ENCODE measurements around the gene RFNG. TPM values are rescaled to one million over a fixed set of nuclear protein-coding genes. Genes with fewer than 3 reads are reported as not detected.

RFNG gene
- total and polyA plus RNA-seq, 7 donors, result 27.1 to 40.7 (median 31.2) TPM

DNA sequence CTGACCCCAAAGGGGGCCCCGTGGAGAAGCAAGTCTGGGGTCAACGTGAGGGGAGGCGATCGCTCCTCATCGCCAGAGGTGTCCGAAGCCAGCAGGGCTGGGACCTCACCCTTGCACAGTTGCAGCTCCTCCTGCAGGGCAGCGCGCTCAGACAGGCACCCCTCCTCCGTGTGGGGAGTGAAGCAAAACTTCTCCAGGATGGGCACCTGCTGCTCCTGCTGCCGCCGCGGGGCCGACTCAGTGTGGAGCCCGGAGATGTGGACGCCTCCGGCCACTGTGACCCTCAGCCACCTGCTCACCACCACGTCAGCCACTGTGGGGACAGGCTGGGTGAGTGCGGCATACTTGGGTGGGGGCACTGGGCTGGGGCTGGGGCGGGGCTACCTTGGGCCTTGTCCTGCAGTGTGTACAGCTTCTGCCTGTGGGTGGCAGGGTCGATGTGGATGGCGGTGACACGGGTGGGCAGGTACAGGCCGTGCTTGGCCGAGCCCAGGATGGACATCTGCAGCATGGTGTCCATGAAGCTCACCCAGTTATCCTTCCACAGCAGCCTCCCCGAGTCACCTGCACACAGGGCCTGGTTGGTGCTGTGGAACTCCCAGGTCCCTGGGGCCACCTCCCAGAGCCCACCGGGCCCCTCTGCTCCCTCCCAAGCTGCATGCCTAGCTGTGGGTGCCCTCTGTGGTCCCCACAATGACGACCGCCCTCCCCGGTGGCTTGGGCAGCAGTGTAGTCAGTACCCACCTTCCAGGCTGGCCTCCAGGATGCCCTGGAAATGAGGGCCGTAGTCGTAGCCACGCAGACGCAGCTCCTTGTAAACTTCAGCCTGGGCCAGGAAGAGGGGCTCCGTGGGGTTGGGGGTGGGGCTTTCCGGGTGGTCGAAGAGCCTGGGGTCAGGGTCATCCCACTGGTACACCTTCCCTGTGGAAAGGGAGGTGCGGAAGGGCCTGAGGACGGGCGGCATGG lies 35.6 kb upstream of the RFNG start:
- peak; percentile 10 to 46 for DNase-seq
- peaks cover 11 to 100% of the 10 kb centered on the region in 2 donors for H3K36me3 ChIP-seq (ENCODE audit: insufficient read depth in 1 of 2, low read depth in 1 of 2)
- no peaks in the 10 kb centered on the region for H3K4me1 ChIP-seq
- 88 to 89% (median 88%) methylated on average over 33 to 39 of the region's 39 CpGs for WGBS, 3 donors
- no peaks in the 10 kb centered on the region for H3K27me3 ChIP-seq (ENCODE audit: insufficient read depth in 3 of 3, low read length in 2 of 3)
- H3K4me3 ChIP-seq, result no peak overlapping the region
- H3K27ac ChIP-seq, result no peak overlapping the region
- TF ChIP-seq, protein P1, sequence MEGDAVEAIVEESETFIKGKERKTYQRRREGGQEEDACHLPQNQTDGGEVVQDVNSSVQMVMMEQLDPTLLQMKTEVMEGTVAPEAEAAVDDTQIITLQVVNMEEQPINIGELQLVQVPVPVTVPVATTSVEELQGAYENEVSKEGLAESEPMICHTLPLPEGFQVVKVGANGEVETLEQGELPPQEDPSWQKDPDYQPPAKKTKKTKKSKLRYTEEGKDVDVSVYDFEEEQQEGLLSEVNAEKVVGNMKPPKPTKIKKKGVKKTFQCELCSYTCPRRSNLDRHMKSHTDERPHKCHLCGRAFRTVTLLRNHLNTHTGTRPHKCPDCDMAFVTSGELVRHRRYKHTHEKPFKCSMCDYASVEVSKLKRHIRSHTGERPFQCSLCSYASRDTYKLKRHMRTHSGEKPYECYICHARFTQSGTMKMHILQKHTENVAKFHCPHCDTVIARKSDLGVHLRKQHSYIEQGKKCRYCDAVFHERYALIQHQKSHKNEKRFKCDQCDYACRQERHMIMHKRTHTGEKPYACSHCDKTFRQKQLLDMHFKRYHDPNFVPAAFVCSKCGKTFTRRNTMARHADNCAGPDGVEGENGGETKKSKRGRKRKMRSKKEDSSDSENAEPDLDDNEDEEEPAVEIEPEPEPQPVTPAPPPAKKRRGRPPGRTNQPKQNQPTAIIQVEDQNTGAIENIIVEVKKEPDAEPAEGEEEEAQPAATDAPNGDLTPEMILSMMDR (IDR thresholded peaks at IDR 0.05), result no peak
- intact Hi-C loops (cut with DNase I), result no loop called here
- H3K9me3 ChIP-seq, result no peaks in the 10 kb centered on the region
- no peak for ATAC-seq

DNA sequence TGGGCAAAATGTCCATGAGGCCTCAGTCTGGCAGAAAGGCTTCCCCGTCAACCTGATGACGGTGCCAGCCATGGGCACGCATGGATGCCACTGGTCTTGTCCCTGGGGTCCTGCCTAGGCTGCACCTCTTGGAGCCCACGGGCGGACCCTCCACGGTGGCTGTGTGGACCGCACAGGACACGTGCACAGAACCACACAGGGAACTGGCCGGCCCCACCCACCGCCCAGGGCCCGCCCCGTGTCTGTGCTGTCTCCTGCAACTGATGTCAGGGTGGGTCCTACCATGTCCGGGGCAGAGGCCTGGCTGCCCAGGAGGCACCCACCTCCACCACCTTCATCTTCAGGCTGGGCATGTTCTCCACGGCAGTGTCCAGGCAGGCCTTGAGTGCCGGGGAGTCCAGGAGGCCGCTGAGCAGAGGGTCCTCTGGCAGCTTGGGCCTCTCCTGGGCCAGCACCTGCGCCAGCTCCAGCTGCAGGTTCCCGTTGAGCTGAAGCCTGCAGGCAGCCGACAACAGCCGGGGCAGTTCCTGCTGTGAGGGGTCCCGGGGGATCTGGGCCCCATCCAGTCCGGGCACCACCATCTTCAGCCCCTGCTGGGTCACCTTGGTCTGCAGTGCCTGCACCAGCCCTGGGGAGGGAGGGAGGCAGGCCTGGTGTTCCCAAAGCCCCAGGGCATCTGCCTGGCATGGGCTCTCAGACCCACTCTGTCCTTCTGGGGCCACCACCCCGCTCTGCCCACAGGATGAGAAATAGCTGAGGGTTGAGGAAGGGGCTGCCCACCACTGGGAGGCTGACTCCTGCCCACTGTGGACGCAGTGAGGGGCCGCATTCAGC lies 34.5 kb upstream of the RFNG start:
- intact Hi-C loops (cut with DNase I), result no loop called here
- TF ChIP-seq, protein P1 (IDR thresholded peaks at IDR 0.05), result no peak
- ATAC-seq (no peak), DNase-seq (peak; percentile 11 to 51)
- Histone ChIP-seq H3K36me3 (ENCODE audit: insufficient read depth in 1 of 2, low read depth in 1 of 2) (peaks cover 11 to 100% of the 10 kb centered on the region in 2 donors), H3K27ac (no peak overlapping the region), H3K9me3 (no peaks in the 10 kb centered on the region), H3K27me3 (ENCODE audit: insufficient read depth in 3 of 3, low read length in 2 of 3) (no peaks in the 10 kb centered on the region), H3K4me3 (no peak overlapping the region), H3K4me1 (no peaks in the 10 kb centered on the region)
- 86 to 92% (median 90%) methylated on average over 25 of the region's 25 CpGs for WGBS, 3 donors

DNA sequence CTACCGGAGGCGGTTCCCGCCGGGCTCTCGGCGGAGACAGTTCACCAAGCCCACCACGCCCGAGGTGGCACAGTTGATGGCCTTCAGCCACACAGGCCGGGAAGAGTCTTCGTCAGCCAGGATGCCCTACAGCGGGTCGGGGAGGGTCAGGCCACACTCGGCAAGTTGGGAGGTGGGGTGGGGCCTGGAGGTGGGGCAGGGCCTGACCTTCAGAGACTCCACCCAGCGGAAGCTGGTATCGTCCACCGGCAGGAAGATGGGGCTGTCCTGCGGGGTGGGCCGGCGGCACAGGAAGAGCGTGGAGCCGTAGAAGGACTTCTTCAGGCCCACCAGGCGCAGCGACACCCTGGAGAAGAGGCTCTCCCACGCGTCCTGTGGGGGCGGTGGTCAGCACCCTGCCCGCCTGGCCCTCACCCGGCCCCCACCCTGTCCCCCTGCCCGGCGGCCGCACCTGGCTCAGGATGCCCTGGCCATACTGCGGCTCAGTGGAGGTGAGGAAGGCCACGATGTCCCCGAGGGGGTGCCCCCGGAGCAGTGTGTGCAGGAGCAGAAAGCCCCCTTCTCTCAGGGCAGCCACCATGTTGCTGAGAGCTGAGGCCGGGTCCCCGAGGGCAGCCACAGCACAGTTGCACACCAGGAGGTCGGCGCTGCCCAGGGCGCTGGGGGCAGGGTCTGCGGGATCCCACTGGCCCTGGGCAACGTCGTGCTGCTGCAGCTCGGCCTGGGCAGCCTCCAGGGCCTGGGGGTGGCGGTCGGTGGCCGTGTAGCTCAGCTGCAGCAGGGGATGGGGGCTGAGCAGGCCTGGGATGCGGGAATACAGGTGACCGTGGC lies 33.6 kb upstream of the RFNG start:
- WGBS, 3 donors, result 88 to 92% (median 89%) methylated on average over 42 to 49 of the region's 49 CpGs
- no peak overlapping the region for H3K4me3 ChIP-seq
- DNase-seq (peak; percentile 14 to 51), ATAC-seq (no peak)
- no peaks in the 10 kb centered on the region for H3K9me3 ChIP-seq
- intact Hi-C loops (cut with DNase I), result no loop called here
- H3K27ac ChIP-seq, result no peak overlapping the region
- H3K4me1 ChIP-seq, result no peaks in the 10 kb centered on the region
- TF ChIP-seq, protein P1 (IDR thresholded peaks at IDR 0.05), result no peak
- H3K27me3 ChIP-seq (ENCODE audit: insufficient read depth in 3 of 3, low read length in 2 of 3), result no peaks in the 10 kb centered on the region
- H3K36me3 ChIP-seq (ENCODE audit: insufficient read depth in 1 of 2, low read depth in 1 of 2), result peaks cover 11 to 100% of the 10 kb centered on the region in 2 donors

DNA sequence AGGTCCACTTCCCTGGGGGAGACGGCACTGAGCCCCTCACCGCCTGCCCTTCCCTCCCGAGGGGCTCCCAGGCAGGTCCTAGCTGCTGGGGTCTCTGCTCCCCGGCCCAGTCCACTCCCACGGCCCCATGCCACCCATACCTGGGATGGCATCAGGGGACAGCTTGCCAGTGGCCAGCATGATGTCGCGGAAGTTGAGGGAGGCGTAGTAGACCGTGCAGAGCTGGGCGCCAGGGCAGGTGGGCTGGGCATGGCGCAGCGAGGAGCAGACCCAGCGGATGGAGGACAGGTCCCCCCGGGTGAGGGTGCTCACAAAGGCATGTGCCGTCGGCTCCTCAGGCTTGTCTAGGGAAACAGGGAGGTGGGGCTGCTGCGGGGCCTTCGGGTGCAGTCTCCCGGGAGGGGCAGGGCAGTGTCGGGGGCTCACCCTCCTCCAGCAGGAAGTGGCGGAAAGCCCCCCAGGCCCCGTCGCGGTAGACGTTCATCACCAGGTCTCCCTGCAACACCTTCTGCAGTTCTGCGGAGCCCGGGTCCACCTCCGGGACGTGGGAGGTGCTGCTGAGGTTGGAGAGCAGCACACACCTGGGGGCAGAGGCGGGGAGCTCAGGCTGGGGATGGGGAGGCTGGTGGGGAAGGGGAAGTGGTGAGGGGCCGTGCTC lies 32.9 kb upstream of the RFNG start:
- intact Hi-C loops (cut with DNase I), result no loop called here
- Histone ChIP-seq H3K9me3 (no peaks in the 10 kb centered on the region), H3K27ac (no peak overlapping the region), H3K4me3 (no peak overlapping the region), H3K36me3 (ENCODE audit: insufficient read depth in 1 of 2, low read depth in 1 of 2) (peaks cover 7 to 100% of the 10 kb centered on the region in 2 donors), H3K4me1 (no peaks in the 10 kb centered on the region), H3K27me3 (ENCODE audit: insufficient read depth in 3 of 3, low read length in 2 of 3) (no peaks in the 10 kb centered on the region)
- TF ChIP-seq, protein P1 (IDR thresholded peaks at IDR 0.05), result no peak
- 88 to 93% (median 92%) methylated on average over 26 to 31 of the region's 31 CpGs for WGBS, 3 donors
- peak in 1 of 2 donors; percentile 44 for DNase-seq
- no peak for ATAC-seq
